Adrenal gland (tissue), 12 donors: ENCODE data around the gene MPP2. TPM values are rescaled to one million over a fixed set of nuclear protein-coding genes. Genes with fewer than 3 reads are reported as not detected.
A peak's percentile ranks its signal among the peaks of the same experiment; 100 is the strongest.

Experiments used
- DNase-seq, 7 donors: peaks; one replicate each; pipeline ENCODE4 v3.0.0-alpha.2; 2019 to 2020
- H3K27ac ChIP-seq, 5 donors: fragments of 200-600 bp; sonication (generic) in 4 of 5; 1 replicate in 3 of 5; 2 replicates in 2 of 5; pipeline versions ENCODE4 v1.5.1 to v1.8.0; 2016 to 2020; ENCODE audit warnings: mild to moderate bottlenecking in 1 of 5
- H3K27me3 ChIP-seq: fragments of 200-600 bp; 2 replicates; pipeline ENCODE4 v1.8.0; 2021
- H3K36me3 ChIP-seq, 2 donors: fragments of 200-600 bp; replicated peaks in 1 of 2; 1 replicate in 1 of 2; 2 replicates in 1 of 2; pipeline versions ENCODE4 v1.5.1 to v1.8.0; 2018 to 2022
- H3K4me1 ChIP-seq, 2 donors: fragments of 200-600 bp; replicated peaks in 1 of 2; 1 replicate in 1 of 2; 2 replicates in 1 of 2; pipeline versions ENCODE4 v1.5.1 to v1.8.0; 2018 to 2021
- H3K4me3 ChIP-seq, 4 donors: fragments of 200-600 bp; sonication (generic) in 3 of 4; one replicate each; pipeline ENCODE4 v1.5.1; 2016 to 2018
- H3K9me3 ChIP-seq, 3 donors: fragments of 200-600 bp; sonication (generic) in 1 of 3; replicated peaks in 1 of 3; 1 replicate in 2 of 3; 2 replicates in 1 of 3; pipeline versions ENCODE4 v1.5.1 to v1.8.0; 2016 to 2021
- POLR2A ChIP-seq, 2 donors: fragments of 450-650 bp; IDR thresholded peaks; one replicate each; pipeline ENCODE4 v1.6.1; 2017; ENCODE audit warnings: antibody characterized with exemption in 2 of 2, mild to moderate bottlenecking in 2 of 2, moderate library complexity in 1 of 2
- WGBS, 4 donors: extraction: QIAGEN DNeasy Blood & Tissue Kit in 2 of 4; methylation state at CpG; one replicate each; pipeline versions ENCODE4 v1.1.5 to v1.1.7; 2013 to 2017; 5-methylcytosine and 5-hydroxymethylcytosine counted together
- intact Hi-C, 2 donors: fragments of 100-400 bp; cut with DNase I; formaldehyde crosslinking; loops; one replicate each; pipeline versions ENCODE4 v1.14.1 to v1.15.0; 2022 to 2023
- polyA plus RNA-seq, 3 donors: library from polyadenylated mRNA; stranded (reverse); fragments of 200-250 nt in 2 of 3; fragments of 350-450 nt in 1 of 3; fragmentation: Illumina TruSeq in 1 of 3; extraction: RNeasy Lipid Tissue Mini Kit (QIAGEN cat#74804) in 1 of 3; gene quantifications; one replicate each; pipeline ENCODE4 v1.2.3, GENCODE V29; 2013 to 2014
- total RNA-seq, 9 donors: library from RNA; depleted of rRNA in 4 of 9; stranded (reverse); fragments of >200 nt in 4 of 9; fragments of 120-200 nt in 1 of 9; fragmentation: NEBNext Ultra II Directional in 1 of 9; extraction: Animal tissue kit (Norgen Biotek cat#: 25700) in 1 of 9; gene quantifications; one replicate each; pipeline versions ENCODE4 v1.1.0 to v1.2.4, GENCODE V29; 2013 to 2023
- TF ChIP-seq, protein P1 (sequence below), 6 experiments: fragments of 450-650 bp in 4 of 6; fragments of 200-600 bp in 2 of 6; sonication (generic) in 1 of 6; IDR thresholded peaks; 1 replicate in 5 of 6; 2 replicates in 1 of 6; pipeline versions ENCODE4 v1.5.1 to v1.8.0; 2016 to 2021; ENCODE audit warnings: antibody characterized with exemption in 6 of 6, mild to moderate bottlenecking in 2 of 6, moderate library complexity in 1 of 6
- donor health status: healthy with polysubstance abuse.
- donor health status: Bipolar disorder and iron deficiency.
- donor health status: DM: yes; HTN: yes; CAD: no.
- donor health status: DM: no; HTN: no; CAD: no.
- donor health status: DM: no; HTN: no; CAD: no.
- donor health status: DM: yes; HTN: yes; CAD: no.

The MPP2 gene
- total and polyA plus RNA-seq, 12 donors, result 0.29 to 16.0 (median 2.4) TPM

- WGBS, 4 donors, result 74 to 83% (median 76%) methylated on average over 1 to 2 of the region's 2 CpGs
These were observed 17.2 kb upstream of the MPP2 start for GRCh38 chr17:43924558-43924957.

GRCh38 chr17:43920500-43921095 lies 13.3 kb upstream of the MPP2 start:
- no peak overlapping the region for H3K27ac ChIP-seq
- peaks cover 4% of the 10 kb centered on the region for H3K27me3 ChIP-seq
- H3K4me3 ChIP-seq, result no peak overlapping the region
- DNase-seq, result no peak
- intact Hi-C loops, result no loop called here
- TF ChIP-seq, protein P1, sequence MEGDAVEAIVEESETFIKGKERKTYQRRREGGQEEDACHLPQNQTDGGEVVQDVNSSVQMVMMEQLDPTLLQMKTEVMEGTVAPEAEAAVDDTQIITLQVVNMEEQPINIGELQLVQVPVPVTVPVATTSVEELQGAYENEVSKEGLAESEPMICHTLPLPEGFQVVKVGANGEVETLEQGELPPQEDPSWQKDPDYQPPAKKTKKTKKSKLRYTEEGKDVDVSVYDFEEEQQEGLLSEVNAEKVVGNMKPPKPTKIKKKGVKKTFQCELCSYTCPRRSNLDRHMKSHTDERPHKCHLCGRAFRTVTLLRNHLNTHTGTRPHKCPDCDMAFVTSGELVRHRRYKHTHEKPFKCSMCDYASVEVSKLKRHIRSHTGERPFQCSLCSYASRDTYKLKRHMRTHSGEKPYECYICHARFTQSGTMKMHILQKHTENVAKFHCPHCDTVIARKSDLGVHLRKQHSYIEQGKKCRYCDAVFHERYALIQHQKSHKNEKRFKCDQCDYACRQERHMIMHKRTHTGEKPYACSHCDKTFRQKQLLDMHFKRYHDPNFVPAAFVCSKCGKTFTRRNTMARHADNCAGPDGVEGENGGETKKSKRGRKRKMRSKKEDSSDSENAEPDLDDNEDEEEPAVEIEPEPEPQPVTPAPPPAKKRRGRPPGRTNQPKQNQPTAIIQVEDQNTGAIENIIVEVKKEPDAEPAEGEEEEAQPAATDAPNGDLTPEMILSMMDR (IDR thresholded peaks at IDR 0.05), result no peak
- TF ChIP-seq POLR2A (IDR thresholded peaks at IDR 0.05), result no peak
- H3K9me3 ChIP-seq, result no peaks in the 10 kb centered on the region
- H3K4me1 ChIP-seq, result no peaks in the 10 kb centered on the region
- 59 to 77% (median 75%) methylated on average over 6 to 10 of the region's 10 CpGs for WGBS, 4 donors
- no peaks in the 10 kb centered on the region for H3K36me3 ChIP-seq

More at GRCh38 chr17:43924558-43924957, 17.2 kb upstream of the MPP2 start:
- TF ChIP-seq, protein P1 (IDR thresholded peaks at IDR 0.05), result no peak
- TF ChIP-seq POLR2A (IDR thresholded peaks at IDR 0.05), result no peak
- H3K36me3 ChIP-seq, result no peaks in the 10 kb centered on the region
- no peak overlapping the region for H3K27ac ChIP-seq
- no peak overlapping the region for H3K4me3 ChIP-seq
- H3K4me1 ChIP-seq, result peaks cover 0 to 6% of the 10 kb centered on the region in 2 donors
- peaks cover 7% of the 10 kb centered on the region for H3K27me3 ChIP-seq
- intact Hi-C loops, result no loop called here
- DNase-seq, result no peak
- H3K9me3 ChIP-seq, result no peaks in the 10 kb centered on the region

- Histone ChIP-seq H3K4me1 (no peaks in the 10 kb centered on the region), H3K4me3 (no peak overlapping the region), H3K9me3 (no peaks in the 10 kb centered on the region), H3K27me3 (peaks cover 4% of the 10 kb centered on the region), H3K36me3 (no peaks in the 10 kb centered on the region), H3K27ac (no peak overlapping the region)
- intact Hi-C loops, result no loop called here
- TF ChIP-seq, protein P1 (IDR thresholded peaks at IDR 0.05), result no peak
- TF ChIP-seq POLR2A (IDR thresholded peaks at IDR 0.05), result no peak
- WGBS, 4 donors, result 49 to 73% (median 60%) methylated on average over 13 of the region's 13 CpGs
- DNase-seq, result no peak
These were observed 10.7 kb upstream of the MPP2 start for GRCh38 chr17:43918026-43918389.

DNA sequence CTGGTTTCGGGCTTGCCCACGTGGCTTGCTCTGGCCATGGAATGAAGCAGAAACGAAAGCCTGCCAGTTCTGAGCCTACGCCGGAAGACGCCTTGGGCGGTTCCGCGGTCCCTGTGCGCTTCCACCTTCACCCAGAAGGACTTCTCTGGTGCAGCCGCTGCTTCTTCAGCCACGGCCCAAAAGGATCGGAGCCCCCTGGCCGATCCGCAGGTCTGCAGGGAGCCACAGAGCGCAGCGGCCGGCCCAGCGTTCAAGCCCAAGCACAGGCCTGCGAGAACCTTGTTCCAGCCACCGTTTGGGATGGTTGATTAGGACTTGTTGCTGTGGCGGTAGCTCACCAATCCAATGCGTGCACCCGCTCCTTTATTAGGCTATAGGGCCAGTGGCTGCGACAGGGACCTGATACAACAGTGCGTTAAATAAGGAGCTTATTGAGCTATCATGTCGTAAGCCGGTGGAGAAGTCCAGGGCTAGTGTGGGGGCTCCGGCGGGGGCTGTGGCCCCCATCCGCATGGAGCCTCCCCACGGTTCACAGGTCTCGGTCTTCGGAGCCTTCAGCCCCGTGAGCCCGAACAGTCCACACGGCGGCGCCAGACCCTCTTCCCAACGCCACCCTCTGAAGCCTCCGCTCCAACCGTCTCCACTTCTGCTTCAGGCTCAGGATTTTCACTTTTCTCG lies 10.2 kb upstream of the MPP2 start:
- Histone ChIP-seq H3K4me3 (peak overlapping the region in 1 of 4 donors; percentile 32), H3K9me3 (no peaks in the 10 kb centered on the region), H3K27ac (no peak overlapping the region), H3K4me1 (no peaks in the 10 kb centered on the region), H3K36me3 (no peaks in the 10 kb centered on the region), H3K27me3 (peaks cover 4% of the 10 kb centered on the region)
- peak in 2 of 7 donors; percentile 28 to 30 for DNase-seq
- TF ChIP-seq POLR2A (IDR thresholded peaks at IDR 0.05), result no peak
- TF ChIP-seq, protein P1 (IDR thresholded peaks at IDR 0.05), result peak in 4 of 6 experiments; percentile 8 to 44 (median 24)
- intact Hi-C loops, result no loop called here
- WGBS, 4 donors, result 18 to 28% (median 23%) methylated on average over 27 to 43 of the region's 43 CpGs
